Activated naive CD4-positive, alpha-beta T cell treated with Interleukin-2 at 50 U/mL for 16 hours (primary cell): ENCODE data around the gene NBPF1.
"Not testable (repeated sequence)": the region's sequence is repeated elsewhere in the genome, so short reads cannot be mapped to it uniquely, and the experiment has no call there.

Experiments
- DNase-seq: peaks from one replicate; pipeline ENCODE4 v3.0.0-alpha.2; 2020

The NBPF1 gene

DNA sequence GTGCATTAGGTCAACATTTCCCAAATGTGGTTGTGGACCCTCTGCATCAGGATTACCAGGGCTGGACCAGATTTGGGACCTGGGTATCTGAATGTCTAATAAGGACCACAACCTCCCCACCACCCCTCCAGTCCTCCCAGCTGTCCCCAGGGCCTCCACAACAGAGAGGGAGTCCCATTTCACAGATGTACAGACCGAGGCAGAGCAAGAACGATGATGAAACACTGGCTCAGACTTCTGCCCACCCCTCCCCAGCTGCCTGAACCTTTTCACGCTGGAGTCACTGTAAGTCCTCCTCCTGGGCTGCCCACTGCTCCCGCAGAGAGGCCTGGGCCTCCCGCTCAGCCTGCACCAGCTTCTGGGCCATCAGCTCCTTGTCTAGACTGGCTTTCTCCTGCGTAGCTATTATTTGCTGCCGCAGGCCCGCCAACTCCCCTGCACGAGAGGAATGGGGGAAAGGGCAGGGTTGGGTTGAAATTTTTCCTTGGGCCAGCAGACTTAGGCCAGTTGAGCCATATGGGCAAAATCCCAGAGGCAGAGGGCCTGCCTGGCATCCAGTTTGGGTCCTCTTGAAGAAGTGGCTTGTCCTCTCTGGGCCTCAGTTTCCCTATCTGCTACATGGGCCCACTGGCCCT is 8.4 kb upstream of the NBPF1 start:
- peak; percentile 2 for DNase-seq

DNA sequence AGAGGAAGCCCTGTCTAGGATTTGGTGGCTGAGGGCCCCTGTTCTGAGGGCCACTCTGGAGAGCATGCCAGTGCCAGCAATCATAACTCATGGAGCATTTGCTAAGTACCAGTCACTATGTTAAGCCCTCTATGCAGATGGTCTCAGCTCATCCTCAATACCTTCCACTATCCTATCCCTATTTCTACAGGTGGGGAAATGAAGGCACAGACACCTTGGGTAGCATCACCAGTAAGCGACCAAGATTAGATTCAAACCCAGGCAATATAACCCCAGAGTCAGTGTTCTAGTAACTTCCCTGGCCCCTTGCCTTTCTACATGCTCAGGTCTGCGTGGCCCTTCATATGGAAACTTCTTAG is 7.9 kb upstream of the NBPF1 start:
- DNase-seq, result no peak

DNA sequence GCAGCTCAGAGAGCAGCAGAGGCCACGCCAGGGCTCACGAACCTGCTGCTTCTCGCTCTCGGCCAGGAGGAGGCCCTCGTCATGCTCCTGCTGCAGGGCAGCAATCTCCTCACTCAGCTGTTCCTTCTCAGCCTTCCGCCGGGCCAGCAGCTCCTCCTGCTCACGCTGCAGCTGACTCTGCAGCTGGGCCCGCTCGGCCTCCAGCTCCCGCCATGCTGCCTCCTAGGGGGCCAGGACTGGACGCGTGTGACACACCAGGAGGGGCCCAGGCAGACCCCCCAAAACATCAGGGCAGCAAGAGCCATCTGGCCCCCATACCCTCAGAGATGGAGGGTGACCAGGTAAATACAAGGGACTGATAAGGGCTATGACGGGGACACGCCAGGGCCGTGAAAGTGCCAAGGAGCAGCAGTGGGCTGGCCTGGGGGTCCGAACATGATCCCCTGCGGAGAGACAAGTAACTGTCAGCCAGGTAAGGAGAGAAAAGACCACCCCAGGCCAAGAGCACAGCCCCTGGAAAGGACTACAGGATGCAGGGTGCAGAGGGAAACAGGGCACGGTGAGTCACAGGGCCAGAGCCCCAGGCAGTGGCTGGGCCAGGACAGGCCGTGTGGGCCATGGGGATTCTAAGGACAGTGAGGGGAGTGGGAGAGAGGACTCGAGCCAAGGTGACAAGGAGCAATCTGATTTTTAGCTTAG is 6.6 kb upstream of the NBPF1 start:
- DNase-seq, result peak; percentile 1

DNA sequence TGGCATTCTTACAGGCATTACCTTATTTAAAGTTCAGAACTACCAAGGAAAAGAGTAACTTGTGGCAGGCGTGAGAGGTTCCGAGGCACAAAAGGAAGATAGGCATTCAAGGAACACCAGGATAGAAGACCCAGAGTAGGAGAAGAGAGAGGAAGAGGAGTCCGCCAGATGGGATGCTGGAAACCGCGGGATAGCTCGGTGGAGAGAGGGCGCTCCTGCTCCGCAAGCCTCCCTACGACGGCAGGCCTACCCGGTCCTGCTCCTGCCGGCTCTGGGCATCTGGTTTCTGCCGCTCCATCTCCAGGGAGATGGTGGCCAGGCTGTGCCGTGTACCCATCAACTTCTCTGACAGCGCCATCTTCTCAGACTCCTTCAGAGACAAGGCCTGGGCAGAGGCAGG is 5.4 kb upstream of the NBPF1 start:
- peak; percentile 1 for DNase-seq

- no peak for DNase-seq
Observed at GRCh38 chr1:16617778-16618580, 4.6 kb upstream of the NBPF1 start.

DNA sequence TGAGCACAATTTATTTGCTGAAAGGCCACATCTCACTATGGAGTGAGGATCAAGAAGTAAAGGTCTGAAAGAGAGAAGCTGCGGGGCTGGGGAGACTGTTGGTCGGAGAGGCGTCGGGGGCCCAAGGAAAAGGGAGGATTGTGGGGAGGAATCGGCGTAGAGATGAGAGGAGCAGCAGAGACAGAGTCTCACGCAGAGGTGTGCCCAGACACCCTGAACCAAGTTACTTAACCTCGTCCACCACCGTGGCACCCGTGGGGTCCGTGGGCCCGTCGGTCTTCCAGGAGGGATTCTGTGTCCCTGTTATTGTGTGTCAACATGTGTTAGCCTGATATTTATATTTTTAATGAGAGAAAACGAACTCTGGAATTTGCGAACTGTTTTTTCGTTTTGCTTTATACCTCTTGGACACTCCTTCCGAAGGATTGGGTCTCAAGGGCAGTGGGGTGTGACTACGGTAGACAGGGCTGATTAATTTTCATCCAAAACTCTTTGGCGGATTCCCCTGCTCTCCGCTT is 3.8 kb upstream of the NBPF1 start:
- peak; percentile 2 for DNase-seq

DNA sequence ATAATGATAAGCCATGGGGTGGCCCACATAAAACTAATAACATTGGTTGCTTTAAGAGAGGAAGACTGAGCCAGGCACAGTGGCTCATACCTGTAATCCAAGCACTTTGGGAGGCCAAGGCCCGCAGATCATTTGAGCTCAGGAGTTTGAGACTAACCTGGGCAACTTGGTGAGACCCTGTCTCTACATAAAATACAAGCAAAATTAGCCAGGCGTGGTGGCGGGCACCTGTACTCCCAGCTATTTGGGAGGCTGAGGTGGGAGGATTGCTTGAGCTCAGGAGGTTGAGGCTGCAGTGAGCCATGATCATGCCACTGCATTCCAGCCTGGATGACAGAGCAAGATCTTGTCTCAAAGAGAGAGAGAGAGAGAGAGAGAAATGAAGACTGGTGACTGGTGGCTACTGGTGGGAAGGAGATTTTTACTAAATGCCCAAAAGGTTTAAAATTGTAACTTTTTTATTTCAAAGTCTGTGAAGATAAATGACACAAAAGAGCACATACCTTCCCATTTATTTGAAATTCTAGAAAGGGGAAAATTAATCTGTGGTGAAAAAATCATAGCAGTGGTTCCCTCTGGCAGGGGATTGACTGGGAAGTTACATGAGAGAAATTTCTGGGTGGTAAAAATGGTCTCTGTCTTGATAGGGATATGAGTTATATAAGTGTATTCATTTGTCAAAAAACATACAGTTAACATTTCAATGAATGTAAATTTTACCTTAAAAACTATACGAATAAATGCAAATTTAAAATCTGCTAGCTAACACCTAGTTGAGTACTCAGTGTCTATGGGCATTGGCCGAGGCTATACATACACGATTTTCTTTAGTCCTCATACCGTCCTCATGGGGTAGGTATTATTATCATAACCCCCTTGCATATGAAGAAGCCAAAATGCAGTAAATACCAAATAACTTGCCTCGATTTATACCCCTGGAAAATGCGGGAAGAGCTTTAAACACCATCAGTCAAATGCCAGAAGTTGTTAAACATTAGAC is 2.2 kb upstream of the NBPF1 start:
- DNase-seq, result no peak

DNA sequence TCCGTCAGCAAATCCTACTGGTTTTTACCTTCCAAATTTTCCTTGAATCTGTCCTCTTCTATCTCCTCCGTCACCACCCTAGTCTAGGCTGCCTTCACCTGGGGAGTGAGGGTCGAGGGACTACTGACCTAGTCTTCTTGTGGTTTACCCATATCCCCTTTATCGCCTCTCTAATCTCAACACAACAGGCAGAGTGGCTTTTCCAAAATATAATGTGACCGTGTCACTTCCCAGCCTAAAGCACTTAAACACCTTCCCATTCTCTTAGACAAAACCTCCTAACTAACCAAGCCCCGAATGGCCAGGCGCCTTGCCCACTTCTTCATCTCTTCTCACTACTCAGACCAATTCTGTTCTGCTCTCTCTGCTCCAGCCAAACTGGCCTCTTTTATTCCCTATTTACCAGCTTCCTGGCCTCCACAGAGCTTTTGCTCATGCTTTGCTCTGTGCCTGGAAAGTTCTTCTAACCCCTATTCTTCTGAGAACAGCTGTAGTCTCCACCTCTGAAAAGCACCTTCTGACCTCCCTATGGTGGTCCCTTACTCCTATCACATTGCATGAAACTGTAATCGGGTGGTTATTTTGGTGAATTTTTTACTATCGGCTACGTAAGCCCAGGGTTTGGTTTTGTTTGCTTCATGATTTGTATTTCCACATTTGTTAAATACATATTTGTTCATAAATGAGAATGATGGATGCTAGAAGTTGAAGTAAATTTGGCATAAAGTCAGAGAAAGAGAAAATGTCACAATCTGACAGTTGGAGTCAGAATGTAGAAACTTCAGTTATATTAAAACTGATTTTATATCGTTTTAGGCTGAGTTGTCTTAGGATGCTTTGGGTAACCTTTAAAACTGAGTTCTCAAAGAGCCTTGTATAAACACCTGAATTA is 1.2 kb upstream of the NBPF1 start:
- peak; percentile 2 for DNase-seq

GRCh38 chr1:16612332-16613172 is 812 bp downstream of the NBPF1 start:
- DNase-seq, result peak; percentile 25

GRCh38 chr1:16611981-16612331 is 1.4 kb downstream of the NBPF1 start:
- DNase-seq, result not testable (repeated sequence)

DNA sequence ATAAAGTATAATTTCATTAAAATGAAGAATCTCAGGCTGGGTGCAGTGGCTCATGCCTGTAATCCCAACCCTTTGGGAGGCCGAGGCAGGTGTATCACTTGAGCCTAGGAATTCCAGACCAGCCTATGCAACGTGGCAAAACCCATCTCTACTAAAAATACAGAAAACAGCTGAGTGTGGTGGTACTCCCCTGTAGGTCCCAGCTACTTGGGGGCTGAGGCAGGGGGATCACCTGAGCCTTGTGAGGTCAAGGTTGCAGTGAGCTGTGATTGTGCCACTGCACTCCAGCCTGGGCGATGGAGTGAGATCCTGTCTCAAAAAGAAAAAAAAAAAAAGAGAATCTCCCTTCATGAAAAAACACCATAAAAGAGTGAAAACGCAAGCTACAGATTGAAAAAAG is 2.2 kb downstream of the NBPF1 start:
- DNase-seq, result not testable (repeated sequence)

DNA sequence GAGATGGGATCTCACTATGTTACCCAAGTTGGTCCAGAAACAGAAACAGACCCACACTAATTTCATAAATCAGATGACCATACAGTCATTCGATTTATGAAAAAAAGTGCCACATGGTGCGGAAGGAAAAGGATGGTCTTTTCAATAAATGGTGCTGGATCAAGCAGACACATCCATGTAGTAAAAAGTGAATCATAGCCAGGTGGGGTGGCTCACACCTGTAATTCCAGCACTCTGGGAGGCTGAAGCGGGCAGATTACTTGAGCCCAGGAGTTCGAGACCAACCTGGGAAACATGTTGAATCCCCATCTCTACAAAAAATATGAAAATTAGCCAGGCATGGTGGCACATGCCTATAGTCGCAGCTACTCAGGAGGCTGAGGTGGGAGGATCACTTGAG is 2.8 kb downstream of the NBPF1 start:
- not testable (repeated sequence) for DNase-seq

GRCh38 chr1:16609761-16610160 is 3.6 kb downstream of the NBPF1 start:
- DNase-seq, result not testable (repeated sequence)

- DNase-seq, result no peak
Observed at GRCh38 chr1:16608838-16609560, 4.4 kb downstream of the NBPF1 start.

DNA sequence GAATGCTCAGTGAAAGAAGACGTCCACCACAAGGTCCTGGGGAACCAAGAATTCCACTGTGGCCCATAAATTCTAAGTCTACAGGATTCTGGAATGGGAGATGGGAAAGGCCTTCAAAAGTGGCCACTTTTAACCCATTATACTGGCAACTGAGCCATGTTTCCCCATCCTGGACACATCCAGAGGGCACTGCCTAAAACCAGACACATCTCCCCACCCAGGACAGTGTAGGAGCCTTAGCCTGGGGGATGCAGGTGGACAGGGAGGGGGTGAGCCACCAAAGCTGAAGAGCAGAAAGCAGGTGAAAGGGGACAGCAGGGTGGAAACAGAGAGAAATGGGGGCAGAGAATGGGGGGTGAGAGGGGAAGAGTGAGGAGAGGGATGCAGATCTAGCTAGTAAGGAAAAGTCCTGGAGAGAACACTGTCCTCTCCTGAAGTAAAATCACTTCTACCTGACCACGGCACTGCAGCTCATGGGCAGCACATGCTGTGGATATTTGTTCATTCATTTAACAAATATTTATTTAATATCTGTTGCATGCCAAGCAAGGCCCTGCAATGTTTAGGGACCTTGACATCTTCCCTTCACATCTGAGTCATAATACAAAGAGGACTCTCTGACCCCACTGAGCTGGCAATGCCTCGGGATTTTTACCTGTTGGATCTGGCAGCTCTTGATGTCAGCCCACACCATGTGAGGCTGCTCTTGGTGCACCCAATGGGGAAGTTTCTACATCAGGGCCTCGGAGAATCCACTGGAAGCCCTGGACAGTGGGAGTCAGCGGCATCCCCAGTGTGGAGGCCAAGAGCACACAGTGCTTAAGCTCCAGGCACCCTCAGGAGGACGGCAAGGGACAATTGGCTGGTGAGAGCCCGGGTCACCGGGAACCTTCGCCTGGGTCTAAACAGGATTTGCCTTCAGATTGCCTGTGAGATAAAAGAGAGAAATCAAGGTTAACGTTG is 5.2 kb downstream of the NBPF1 start:
- not testable (repeated sequence) for DNase-seq

DNA sequence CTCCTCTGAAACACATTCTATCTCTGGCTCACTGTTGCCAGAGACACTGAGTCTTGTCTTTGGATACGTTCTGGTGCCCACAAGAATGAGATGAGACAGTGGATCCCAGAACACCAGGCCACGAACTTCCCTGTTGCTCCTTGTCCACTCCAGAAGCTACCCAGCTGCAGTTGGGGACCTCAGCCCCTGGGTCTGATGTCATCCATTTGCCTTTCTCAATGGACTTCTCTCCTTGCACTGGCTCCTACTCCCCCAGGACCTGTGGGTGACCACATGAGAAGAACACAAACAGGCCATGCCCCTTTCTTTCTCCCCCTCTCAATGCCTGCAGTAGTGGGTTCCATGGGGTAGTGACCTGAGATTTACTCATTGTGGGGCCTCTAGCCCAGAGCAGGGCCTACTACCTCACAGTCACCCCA is 5.9 kb downstream of the NBPF1 start:
- DNase-seq, result no peak

GRCh38 chr1:16606666-16607432 is 6.5 kb downstream of the NBPF1 start:
- not testable (repeated sequence) for DNase-seq
